ENCODE measurements around the gene CAPZA2. TPM values are rescaled to one million over a fixed set of nuclear protein-coding genes. Genes with fewer than 3 reads are reported as not detected.

The CAPZA2 gene
- total and polyA plus RNA-seq, 9 of the 15 experiments (the other 6 are each of a cell fraction or from before 2014, with no cell fraction given): 67.0 to 524 (median 176) TPM

- TF ChIP-seq ZBTB1 (CRISPR knock-in tag; IDR thresholded peaks at IDR 0.05; ENCODE audit: borderline replicate concordance, low read depth) (peak; percentile 77; the same call in 1 of the 2 replicates), SLC30A9 (CRISPR knock-in tag; IDR thresholded peaks at IDR 0.05) (no peak), BMI1 (IDR thresholded peaks at IDR 0.05; ENCODE audit: low read length) (no peak), CBX1 (IDR thresholded peaks at IDR 0.05; ENCODE audit: low read depth) (peak; percentile 94), BRCA1 (IDR thresholded peaks at IDR 0.05) (no peak), BRCA1 (CRISPR knock-in tag; IDR thresholded peaks at IDR 0.05) (no peak), MECOM (CRISPR knock-in tag; IDR thresholded peaks at IDR 0.05) (no peak), RBM39 (optimal IDR thresholded peaks at IDR 0.05; ENCODE audit: low read depth, low read length) (no peak), GATAD2A (IDR thresholded peaks at IDR 0.05) (peak; percentile 52; the same call in 1 of the 2 replicates), RERE (CRISPR knock-in tag; IDR thresholded peaks at IDR 0.05; ENCODE audit: borderline replicate concordance) (no peak), KAT8 (IDR thresholded peaks at IDR 0.05; ENCODE audit: low read depth) (no peak), ZNF12 (CRISPR knock-in tag; IDR thresholded peaks at IDR 0.05) (no peak), KDM2B (CRISPR knock-in tag; IDR thresholded peaks at IDR 0.05) (0 out of 2 replicates have a peak, but pooled peaks have one; percentile 32), CCAR2 (IDR thresholded peaks at IDR 0.05; ENCODE audit: low read depth, low read length) (no peak), ZC3H8 (IDR thresholded peaks at IDR 0.05) (peak; percentile 79; the same call in 1 of the 2 replicates), ZFP1 (CRISPR knock-in tag; IDR thresholded peaks at IDR 0.05) (no peak), CBFA2T3 (IDR thresholded peaks at IDR 0.05) (peak; percentile 31; the same call in 1 of the 2 replicates), ZBTB8A (IDR thresholded peaks at IDR 0.05; ENCODE audit: partially characterized antibody) (no peak), GABPA (tag; conservative IDR thresholded peaks at IDR 0.05; ENCODE audit: low read depth) (peak; percentile 71), HNRNPK (IDR thresholded peaks at IDR 0.05; ENCODE audit: low read depth, low read length, poor library complexity, severe bottlenecking) (no peak)
- TF ChIP-seq, protein P1, sequence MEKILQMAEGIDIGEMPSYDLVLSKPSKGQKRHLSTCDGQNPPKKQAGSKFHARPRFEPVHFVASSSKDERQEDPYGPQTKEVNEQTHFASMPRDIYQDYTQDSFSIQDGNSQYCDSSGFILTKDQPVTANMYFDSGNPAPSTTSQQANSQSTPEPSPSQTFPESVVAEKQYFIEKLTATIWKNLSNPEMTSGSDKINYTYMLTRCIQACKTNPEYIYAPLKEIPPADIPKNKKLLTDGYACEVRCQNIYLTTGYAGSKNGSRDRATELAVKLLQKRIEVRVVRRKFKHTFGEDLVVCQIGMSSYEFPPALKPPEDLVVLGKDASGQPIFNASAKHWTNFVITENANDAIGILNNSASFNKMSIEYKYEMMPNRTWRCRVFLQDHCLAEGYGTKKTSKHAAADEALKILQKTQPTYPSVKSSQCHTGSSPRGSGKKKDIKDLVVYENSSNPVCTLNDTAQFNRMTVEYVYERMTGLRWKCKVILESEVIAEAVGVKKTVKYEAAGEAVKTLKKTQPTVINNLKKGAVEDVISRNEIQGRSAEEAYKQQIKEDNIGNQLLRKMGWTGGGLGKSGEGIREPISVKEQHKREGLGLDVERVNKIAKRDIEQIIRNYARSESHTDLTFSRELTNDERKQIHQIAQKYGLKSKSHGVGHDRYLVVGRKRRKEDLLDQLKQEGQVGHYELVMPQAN (IDR thresholded peaks at IDR 0.05; ENCODE audit: borderline replicate concordance): no peak
- TF ChIP-seq, protein P2, sequence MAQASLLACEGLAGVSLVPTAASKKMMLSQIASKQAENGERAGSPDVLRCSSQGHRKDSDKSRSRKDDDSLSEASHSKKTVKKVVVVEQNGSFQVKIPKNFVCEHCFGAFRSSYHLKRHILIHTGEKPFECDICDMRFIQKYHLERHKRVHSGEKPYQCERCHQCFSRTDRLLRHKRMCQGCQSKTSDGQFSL (CRISPR knock-in tag; IDR thresholded peaks at IDR 0.05): peak; percentile 64
- TF ChIP-seq, protein P2 (tag; IDR thresholded peaks at IDR 0.05): no peak
Observed at GRCh38 chr7:116862234-116862950, at the start of gene CAPZA2 (continued).

Measured in K562 (cell line).